Activated naive CD4-positive, alpha-beta T cell treated with anti-CD3 and anti-CD28 coated beads, Interleukin-2, amount 50 U/mL, for 72 hours (primary cell): ENCODE measurements around the gene LMF2. TPM values are rescaled to one million over a fixed set of nuclear protein-coding genes. Genes with fewer than 3 reads are reported as not detected.

Experiments used
- ATAC-seq, 2 donors: fragments of 150-1000 bp; cut with Tn5 transposase; 2 replicates each; pipeline ENCODE4 v1.10.0; 2021; ENCODE audit warnings: mild to moderate bottlenecking in 2 of 2, moderate library complexity in 2 of 2
- DNase-seq, 2 donors: peaks; one replicate each; pipeline ENCODE4 v3.0.0; 2021 to 2022; ENCODE audit warnings: low spot score in 2 of 2
- H3K27ac Mint-ChIP-seq, 2 donors: one replicate each; pipeline ENCODE4 v1.8.0; 2022; ENCODE audit warnings: mild to moderate bottlenecking in 2 of 2, mixed read lengths in 2 of 2
- H3K36me3 Mint-ChIP-seq, 2 donors: one replicate each; pipeline ENCODE4 v1.8.0; 2022; ENCODE audit warnings: mixed read lengths in 2 of 2
- H3K9me3 Mint-ChIP-seq, 2 donors: one replicate each; pipeline ENCODE4 v1.8.0; 2022; ENCODE audit warnings: mixed read lengths in 2 of 2
- total RNA-seq, 2 donors: library from RNA; stranded (reverse); gene quantifications; one replicate each; pipeline ENCODE4 v1.2.3, GENCODE V29; 2022

LMF2 gene, protein sequence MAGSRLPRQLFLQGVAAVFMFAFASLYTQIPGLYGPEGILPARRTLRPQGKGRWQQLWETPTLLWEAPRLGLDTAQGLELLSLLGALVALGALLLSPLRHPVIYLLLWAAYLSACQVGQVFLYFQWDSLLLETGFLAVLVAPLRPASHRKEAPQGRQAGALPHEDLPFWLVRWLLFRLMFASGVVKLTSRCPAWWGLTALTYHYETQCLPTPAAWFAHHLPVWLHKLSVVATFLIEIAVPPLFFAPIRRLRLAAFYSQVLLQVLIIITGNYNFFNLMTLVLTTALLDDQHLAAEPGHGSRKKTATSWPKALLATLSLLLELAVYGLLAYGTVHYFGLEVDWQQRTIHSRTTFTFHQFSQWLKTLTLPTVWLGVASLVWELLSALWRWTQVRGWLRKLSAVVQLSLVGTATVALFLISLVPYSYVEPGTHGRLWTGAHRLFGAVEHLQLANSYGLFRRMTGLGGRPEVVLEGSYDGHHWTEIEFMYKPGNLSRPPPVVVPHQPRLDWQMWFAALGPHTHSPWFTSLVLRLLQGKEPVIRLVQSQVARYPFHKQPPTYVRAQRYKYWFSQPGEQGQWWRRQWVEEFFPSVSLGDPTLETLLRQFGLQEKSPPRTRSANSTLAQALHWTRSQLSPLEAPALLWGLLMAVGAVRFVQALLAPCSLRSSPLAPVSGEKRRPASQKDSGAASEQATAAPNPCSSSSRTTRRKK
- total RNA-seq = 10 to 100 TPM; 54.2 to 76.7 TPM

- peak; percentile 91 to 93 for DNase-seq
- peaks cover 12 to 27% of the 10 kb centered on the region in 2 donors for H3K36me3 Mint-ChIP-seq
- peak; percentile 83 to 86 for ATAC-seq
- no peaks in the 10 kb centered on the region for H3K9me3 Mint-ChIP-seq
- H3K27ac Mint-ChIP-seq = peak within 1 kb of the TSS; percentile 89 to 98
These were observed at the start of gene LMF2 for GRCh38 chr22:50507421-50507990. Gene LMF2 (minus strand): TSS chr22:50507702. CDS start chr22:50507675, 27 bp downstream.

GRCh38 chr22:50556703-50557102 lies 49.2 kb upstream of the LMF2 start:
- ATAC-seq = no peak
- H3K27ac Mint-ChIP-seq = no peak overlapping the region

GRCh38 chr22:50553310-50553709 lies 45.8 kb upstream of the LMF2 start:
- ATAC-seq = no peak
- Mint-ChIP-seq H3K36me3 (peaks cover 4 to 12% of the 10 kb centered on the region in 2 donors), H3K27ac (peak overlapping the region in 1 of 2 donors; percentile 69), H3K9me3 (no peaks in the 10 kb centered on the region)
- no peak for DNase-seq

More at GRCh38 chr22:50556703-50557102, 49.2 kb upstream of the LMF2 start:
- Mint-ChIP-seq H3K9me3 (no peaks in the 10 kb centered on the region), H3K36me3 (no peaks in the 10 kb centered on the region)
- DNase-seq = no peak

GRCh38 chr22:50551160-50551752 lies 43.8 kb upstream of the LMF2 start:
- DNase-seq (no peak), ATAC-seq (no peak)
- Mint-ChIP-seq H3K27ac (peak overlapping the region in 1 of 2 donors; percentile 56), H3K9me3 (no peaks in the 10 kb centered on the region), H3K36me3 (peaks cover 4 to 12% of the 10 kb centered on the region in 2 donors)

DNA sequence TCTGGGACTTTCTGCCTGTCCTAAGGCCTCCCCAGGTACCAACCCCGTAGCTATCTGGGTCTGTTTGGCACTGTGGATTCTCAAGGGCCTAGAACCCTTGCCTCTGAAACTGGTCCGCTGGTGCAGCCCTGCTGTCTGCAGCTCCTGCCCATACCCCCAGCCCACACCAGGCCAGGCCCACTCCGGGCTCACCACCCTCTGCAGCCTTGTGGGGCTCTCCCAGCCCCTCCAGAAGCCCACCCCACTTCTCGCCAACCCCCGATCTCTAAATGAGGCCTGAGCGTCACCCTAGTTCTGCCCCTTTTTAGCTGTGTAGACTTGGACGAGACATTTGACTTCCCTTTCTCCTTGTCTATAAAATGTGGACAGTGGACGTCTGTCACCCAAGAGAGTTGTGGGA lies 42.9 kb upstream of the LMF2 start:
- H3K27ac Mint-ChIP-seq = peak overlapping the region in 1 of 2 donors; percentile 74
- DNase-seq (no peak), ATAC-seq (no peak)
- H3K9me3 Mint-ChIP-seq = no peaks in the 10 kb centered on the region
- peaks cover 4 to 12% of the 10 kb centered on the region in 2 donors for H3K36me3 Mint-ChIP-seq

DNA sequence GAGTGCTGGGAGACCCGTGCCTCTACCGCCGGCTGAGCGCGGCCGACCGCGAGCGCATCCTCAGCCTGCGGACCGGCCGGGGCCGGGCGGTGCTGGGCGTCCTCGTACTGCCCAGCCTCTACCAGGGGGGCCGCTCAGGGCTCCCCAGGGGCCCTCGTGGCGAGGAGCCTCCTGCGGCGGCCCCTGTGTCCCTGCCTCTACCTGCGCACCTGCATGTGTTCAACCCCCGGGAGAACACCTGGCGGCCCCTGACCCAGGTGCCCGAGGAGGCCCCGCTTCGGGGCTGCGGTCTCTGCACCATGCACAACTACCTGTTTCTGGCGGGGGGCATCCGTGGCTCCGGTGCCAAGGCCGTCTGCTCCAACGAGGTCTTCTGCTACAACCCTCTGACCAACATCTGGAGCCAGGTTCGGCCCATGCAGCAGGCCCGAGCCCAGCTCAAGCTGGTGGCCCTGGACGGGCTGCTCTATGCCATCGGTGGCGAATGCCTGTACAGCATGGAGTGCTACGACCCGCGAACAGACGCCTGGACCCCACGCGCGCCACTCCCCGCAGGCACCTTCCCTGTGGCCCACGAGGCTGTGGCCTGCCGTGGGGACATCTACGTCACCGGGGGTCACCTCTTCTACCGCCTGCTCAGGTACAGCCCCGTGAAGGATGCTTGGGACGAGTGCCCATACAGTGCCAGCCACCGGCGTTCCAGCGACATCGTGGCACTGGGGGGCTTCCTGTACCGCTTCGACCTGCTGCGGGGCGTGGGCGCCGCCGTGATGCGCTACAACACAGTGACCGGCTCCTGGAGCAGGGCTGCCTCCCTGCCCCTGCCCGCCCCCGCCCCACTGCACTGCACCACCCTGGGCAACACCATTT lies 41.7 kb upstream of the LMF2 start:
- H3K36me3 Mint-ChIP-seq = peaks cover 4 to 12% of the 10 kb centered on the region in 2 donors
- ATAC-seq (peak; percentile 3 to 35), DNase-seq (no peak)
- H3K27ac Mint-ChIP-seq = peak overlapping the region; percentile 74 to 82
- H3K9me3 Mint-ChIP-seq = no peaks in the 10 kb centered on the region

DNA sequence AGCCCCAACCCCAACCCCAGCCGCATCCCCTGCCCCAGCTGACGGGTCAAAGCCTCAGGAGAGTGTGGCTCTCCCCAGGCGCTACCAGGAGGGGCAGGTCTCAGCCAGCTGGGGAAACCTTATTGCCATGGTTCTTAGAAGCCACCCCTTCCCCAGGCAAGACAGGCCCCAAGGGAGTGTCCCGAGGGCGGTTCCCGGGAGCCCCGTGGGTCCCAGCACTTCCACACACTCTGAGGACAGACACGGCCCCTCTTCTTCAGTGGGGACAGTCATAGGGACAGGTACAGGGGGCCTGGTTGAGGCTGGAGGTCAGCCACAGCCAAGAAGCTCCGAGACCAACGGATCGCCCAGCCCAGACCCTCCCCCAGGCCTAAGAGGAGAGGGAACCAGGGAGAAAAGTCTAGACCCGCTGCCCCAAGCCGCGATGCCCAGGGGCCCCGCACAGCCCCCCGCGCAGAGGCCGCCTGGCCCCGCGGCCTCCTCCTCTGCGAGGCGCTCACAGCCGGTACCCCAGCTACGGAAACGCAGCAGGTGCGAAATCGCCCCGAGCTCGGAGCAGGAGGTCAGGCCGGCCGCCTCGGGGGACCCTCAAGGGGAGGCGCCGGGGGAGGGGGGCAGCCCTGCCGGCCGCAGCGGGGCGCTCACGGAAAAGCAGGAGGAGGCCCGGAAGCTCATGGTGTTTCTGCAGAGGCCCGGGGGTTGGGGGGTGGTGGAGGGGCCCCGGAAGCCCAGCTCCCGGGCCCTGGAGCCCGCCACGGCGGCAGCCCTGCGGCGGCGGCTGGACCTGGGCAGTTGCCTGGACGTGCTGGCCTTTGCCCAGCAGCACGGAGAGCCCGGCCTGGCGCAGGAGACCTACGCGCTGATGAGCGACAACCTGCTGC lies 40.8 kb upstream of the LMF2 start:
- Mint-ChIP-seq H3K9me3 (no peaks in the 10 kb centered on the region), H3K36me3 (peaks cover 4 to 12% of the 10 kb centered on the region in 2 donors), H3K27ac (peak overlapping the region; percentile 46 to 88)
- peak in 1 of 2 donors; percentile 64 for DNase-seq
- peak; percentile 49 to 56 for ATAC-seq

DNA sequence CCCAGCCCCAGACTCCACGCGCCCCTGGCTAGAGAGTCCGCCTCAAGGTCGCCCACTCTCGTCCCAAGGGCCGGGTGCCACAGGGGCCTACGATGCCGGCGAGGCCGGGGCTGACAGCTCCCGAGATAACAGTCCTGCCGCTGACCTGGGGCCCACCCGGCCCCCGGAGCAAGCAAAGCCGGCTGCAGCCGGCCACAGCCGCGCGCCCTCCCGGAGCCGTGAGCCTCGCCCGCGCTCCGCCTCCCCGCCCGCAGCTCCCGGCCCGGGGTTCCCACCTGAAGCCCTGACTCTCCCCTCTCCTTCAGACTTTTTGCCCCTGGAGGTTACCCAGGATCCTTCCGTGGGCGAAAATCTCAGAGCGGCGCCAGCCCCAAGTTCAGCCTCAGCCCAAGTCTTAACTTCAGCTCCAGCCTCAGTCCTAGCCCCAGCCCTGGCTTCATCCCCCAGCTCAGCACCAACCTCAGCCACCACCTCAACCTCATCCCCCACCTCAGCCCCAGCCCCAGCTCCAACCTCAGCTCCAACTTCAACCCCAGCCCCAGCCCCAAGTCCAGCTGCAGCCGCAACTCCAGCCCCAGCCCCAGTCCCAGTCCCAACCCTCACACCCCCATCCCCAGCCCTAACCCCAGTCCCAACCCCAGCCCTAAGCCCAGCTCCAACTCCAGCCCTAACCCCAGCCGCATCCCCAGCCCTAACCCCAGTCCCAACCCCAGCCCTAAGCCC lies 39.9 kb upstream of the LMF2 start:
- Mint-ChIP-seq H3K9me3 (peaks cover 0 to 3% of the 10 kb centered on the region in 2 donors), H3K36me3 (peaks cover 4 to 16% of the 10 kb centered on the region in 2 donors), H3K27ac (peak overlapping the region; percentile 46 to 68)
- DNase-seq = no peak
- peak in 1 of 2 donors; percentile 10 for ATAC-seq

DNA sequence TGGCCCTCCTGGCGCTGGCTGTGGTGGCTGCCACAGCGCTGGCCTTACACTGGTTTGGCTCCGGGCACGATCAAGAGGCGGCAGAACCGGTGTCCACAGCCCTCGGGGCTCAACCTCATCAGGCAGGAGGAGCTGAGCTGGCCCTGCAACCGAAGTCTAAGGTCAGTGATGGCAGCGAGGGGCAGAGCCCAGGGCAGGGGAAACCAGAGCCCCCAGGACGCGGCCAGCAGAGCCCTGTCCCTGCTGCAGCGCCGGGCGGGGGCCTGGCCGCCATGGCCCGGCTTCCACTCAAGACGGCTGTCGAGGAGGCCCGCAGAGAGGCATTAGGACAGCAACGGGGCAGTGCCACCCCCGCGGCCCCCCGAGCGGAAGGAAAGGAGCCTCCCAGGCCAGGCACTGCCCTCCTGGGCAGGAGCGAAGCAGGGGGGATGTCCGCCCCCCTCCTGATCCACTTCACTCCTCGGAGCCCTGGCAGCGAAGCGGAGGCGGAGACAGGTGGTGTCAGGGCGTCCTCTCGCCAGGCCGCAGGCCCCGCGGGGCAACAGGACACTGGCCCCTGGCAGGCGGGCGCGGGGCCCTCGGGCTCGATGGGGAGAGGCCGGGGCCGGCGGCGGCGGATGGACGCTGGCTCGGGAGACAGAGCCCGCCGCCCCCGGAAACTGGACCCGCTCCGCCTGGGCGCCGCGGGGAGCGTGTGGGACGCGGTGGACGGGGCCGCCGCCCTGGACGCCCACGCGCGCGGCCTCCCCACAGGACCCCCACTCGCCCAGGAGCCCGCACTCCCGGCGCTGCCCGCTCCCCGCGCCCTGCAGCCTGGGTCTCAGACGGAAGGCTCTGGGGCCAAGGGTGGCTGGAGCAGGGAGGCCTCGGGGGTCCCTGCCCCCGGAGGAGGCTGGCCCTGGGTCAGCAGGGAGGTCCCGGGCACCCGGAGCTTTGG lies 39.1 kb upstream of the LMF2 start:
- DNase-seq (no peak), ATAC-seq (no peak)
- Mint-ChIP-seq H3K36me3 (peaks cover 4 to 21% of the 10 kb centered on the region in 2 donors), H3K9me3 (peaks cover 0 to 4% of the 10 kb centered on the region in 2 donors), H3K27ac (peak overlapping the region in 1 of 2 donors; percentile 22)

DNA sequence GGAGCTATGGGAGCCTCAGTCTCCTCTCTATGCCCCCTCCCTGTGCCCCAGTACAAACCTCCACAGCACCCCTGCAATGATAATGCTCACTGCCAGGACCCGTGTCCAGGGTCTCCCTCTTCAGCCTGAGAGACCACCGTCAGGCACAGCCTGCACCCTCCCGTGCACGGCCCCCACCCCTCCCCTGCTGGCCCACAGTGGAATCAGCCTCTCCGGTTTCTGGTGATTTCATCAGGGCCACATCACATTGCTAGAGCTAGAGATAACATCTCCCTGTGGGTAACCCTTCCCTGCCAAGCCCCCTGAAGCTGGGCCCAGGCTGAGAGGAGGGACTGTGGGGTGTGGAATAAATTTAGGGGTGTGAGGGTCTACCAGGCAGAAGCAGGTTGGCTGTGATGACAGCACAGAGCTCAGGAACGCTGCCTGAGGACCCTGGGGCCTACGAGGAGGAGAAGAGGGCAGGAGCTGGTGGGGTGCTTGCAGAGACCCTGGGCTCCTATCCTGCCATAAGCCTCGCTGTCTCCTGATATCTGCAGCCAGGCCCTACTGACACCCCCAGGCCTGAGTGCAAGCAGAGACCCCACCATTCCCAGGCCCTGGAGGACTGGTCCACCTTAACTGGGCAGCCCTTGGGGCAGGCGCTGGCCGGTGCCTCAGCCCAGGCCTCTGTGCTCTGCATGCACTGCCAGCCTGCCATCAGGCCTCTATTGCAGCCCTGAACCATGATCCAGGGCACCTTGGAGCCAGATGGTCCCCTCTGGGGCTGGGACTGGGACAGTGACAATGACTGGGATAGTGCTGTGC lies 38.2 kb upstream of the LMF2 start, which contains the start of gene KLHDC7B:
TSS of gene KLHDC7B (plus strand) at position 378 of the 804 bp plus-strand sequence. CDS start at position 723, 345 bp downstream.
- H3K9me3 Mint-ChIP-seq = peaks cover 0 to 4% of the 10 kb centered on the region in 2 donors
- H3K27ac Mint-ChIP-seq = peak within 1 kb of the TSS; percentile 81 to 89
- H3K36me3 Mint-ChIP-seq = peaks cover 4 to 19% of the 10 kb centered on the region in 2 donors
- ATAC-seq (no peak), DNase-seq (no peak)

DNA sequence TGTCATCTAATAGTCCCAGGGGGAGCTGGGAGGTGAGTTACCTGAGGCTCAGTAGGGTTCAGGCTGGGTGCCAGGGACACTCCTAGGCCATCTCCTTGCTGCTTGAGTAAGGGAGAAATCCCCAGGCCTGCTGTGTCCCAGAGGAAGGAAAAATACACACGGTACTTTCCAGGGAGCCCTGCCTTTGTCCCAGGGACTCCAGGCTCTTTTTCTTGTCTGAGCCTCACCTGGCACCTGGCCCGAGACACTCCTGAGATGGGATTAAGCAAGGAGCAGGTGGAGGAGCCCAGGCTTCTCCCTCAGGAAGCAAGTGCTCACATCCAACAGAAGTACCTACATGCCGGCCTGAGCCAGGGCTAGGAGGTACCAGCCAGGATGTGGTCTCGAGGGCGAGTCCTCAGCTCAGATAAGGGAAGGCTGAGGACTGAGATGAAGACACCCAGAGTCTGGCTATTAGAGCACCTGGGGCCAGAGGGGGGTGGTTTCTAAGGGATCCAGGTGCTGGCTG lies 37.3 kb upstream of the LMF2 start:
- ATAC-seq = peak in 1 of 2 donors; percentile 8
- peaks cover 0 to 10% of the 10 kb centered on the region in 2 donors for H3K36me3 Mint-ChIP-seq
- DNase-seq = no peak
- H3K9me3 Mint-ChIP-seq = peaks cover 0 to 4% of the 10 kb centered on the region in 2 donors
- H3K27ac Mint-ChIP-seq = peak overlapping the region; percentile 81 to 89

DNA sequence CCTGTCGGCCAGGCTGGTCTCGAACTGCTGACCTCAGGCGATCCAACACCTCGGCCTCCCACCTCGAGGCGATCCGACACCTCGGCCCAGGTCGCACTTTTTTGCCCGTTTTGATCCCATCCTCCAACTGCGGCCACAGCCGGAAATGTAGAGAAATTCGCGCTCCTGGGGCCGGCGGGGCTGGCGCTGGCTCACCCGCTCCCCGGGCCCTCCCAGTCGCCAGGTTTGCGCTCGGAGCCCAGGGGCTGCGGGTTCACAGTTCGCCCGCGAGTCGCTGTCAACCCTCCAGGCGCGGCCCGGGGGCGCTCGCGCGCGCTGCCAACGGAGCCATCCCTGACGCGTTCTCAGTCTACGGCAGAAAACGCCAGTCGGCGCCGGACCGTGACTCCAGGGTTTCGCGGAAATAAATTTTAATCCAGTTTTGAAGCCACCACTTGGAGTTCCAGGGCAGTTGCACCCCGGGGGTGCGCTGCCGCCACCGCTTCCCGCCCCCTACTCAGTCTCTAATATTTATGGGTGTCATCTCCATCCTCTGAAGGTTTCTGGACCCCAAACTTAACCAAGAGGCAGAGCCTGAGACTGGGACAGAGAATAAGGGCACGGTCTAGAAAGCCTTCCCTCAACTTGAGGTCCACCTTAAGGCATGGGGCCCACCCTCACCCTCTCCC lies 36.7 kb upstream of the LMF2 start:
- DNase-seq (peak; percentile 84 to 90), ATAC-seq (peak; percentile 38 to 43)
- Mint-ChIP-seq H3K9me3 (peaks cover 0 to 4% of the 10 kb centered on the region in 2 donors), H3K27ac (peak overlapping the region; percentile 81 to 89), H3K36me3 (peaks cover 0 to 9% of the 10 kb centered on the region in 2 donors)
